Measurements from ENCODE around the gene TMPRSS6.
A peak's percentile ranks its signal among the peaks of the same experiment; 100 is the strongest.

The TMPRSS6 gene
- 0 to 0.21 (median 0) reads per million in 18 experiments for total RNA-seq

- no peak for DNase-seq
These were observed at the start of gene TMPRSS6 for GRCh38 chr22:37109242-37109917. TMPRSS6 (minus strand) TSS chr22:37109713; CDS start chr22:37103417, 6,296 bp downstream.

- no peak for DNase-seq
These were observed 49.4 kb upstream of the TMPRSS6 start for GRCh38 chr22:37158963-37159290.

- no peak for DNase-seq
These were observed 48.2 kb upstream of the TMPRSS6 start for GRCh38 chr22:37157516-37158285.

- no peak for DNase-seq
These were observed 47.3 kb upstream of the TMPRSS6 start for GRCh38 chr22:37156686-37157435.

- DNase-seq = no peak
These were observed 46.5 kb upstream of the TMPRSS6 start for GRCh38 chr22:37155971-37156370.

- DNase-seq = no peak
These were observed 45.6 kb upstream of the TMPRSS6 start for GRCh38 chr22:37154925-37155712.

- no peak for DNase-seq
These were observed 44.4 kb upstream of the TMPRSS6 start for GRCh38 chr22:37153901-37154300.

GRCh38 chr22:37151401-37151800 is 41.9 kb upstream of the TMPRSS6 start:
- DNase-seq = peak; percentile 48 to 54

- no peak for DNase-seq
These were observed 41.2 kb upstream of the TMPRSS6 start for GRCh38 chr22:37150701-37151100.

- no peak for DNase-seq
These were observed 39.5 kb upstream of the TMPRSS6 start for GRCh38 chr22:37148742-37149665.

- no peak for DNase-seq
These were observed 38.6 kb upstream of the TMPRSS6 start for GRCh38 chr22:37148031-37148651.

GRCh38 chr22:37147186-37147990 is 37.9 kb upstream of the TMPRSS6 start:
- no peak for DNase-seq

GRCh38 chr22:37146507-37147180 is 37.1 kb upstream of the TMPRSS6 start:
- no peak for DNase-seq

- DNase-seq = no peak
These were observed 36.5 kb upstream of the TMPRSS6 start for GRCh38 chr22:37146051-37146385.

- no peak for DNase-seq
These were observed 35.9 kb upstream of the TMPRSS6 start for GRCh38 chr22:37145180-37146050.

GRCh38 chr22:37144180-37144554 is 34.7 kb upstream of the TMPRSS6 start:
- no peak for DNase-seq

GRCh38 chr22:37141971-37142370 is 32.5 kb upstream of the TMPRSS6 start:
- DNase-seq = no peak

- no peak for DNase-seq
These were observed 32.0 kb upstream of the TMPRSS6 start for GRCh38 chr22:37141476-37141875.

Measured in inflammatory macrophage (primary cell).